ENCODE measurements around the gene NMRAL1. TPM values are rescaled to one million over a fixed set of nuclear protein-coding genes. Genes with fewer than 3 reads are reported as not detected.

Gene NMRAL1
- total RNA-seq (10 to 100 TPM in 9 of 10 donors, 1 to 10 TPM in 1; 9.5 to 36.1 (median 27.4) TPM), polyA plus RNA-seq (10 to 100 TPM; 30.7 to 46.5 TPM)
- long read RNA-seq, donor 1, transcript NMRAL1-202 (6 exons, 1,233 nt): major isoform, 11 of 39 reads
- long read RNA-seq, donor 1, transcript NMRAL1-201 (6 exons, 1,376 nt): major isoform, 11 of 39 reads
- long read RNA-seq, donor 1, transcript NMRAL1-212 (6 exons, 1,240 nt): minor isoform, 5 of 39 reads
- long read RNA-seq, donor 1, partial matches to known transcripts: 4 of 39 reads
- long read RNA-seq, donor 1, other reads (novel, unspliced or antisense): 7 of 39 reads
- long read RNA-seq, donor 2, transcript NMRAL1-202 (6 exons, 1,233 nt): minor isoform, 8 of 38 reads
- long read RNA-seq, donor 2, transcript NMRAL1-201 (6 exons, 1,376 nt): major isoform, 9 of 38 reads
- long read RNA-seq, donor 2, partial matches to known transcripts: 6 of 38 reads
- long read RNA-seq, donor 2, other reads (novel, unspliced or antisense): 10 of 38 reads
- long read RNA-seq, donor 3, transcript NMRAL1-201 (6 exons, 1,376 nt): major isoform, 7 of 28 reads
- long read RNA-seq, donor 3, transcript NMRAL1-212 (6 exons, 1,240 nt): minor isoform, 5 of 28 reads
- long read RNA-seq, donor 3, partial matches to known transcripts: 4 of 28 reads
- long read RNA-seq, donor 3, other reads (novel, unspliced or antisense): 8 of 28 reads

- peak; percentile 90 for DNase-seq
- H3K4me3 ChIP-seq: peak within 1 kb of the TSS; percentile 20 to 91 (median 68)
- peak; percentile 40 to 76 (median 58) for ATAC-seq
- no peaks in the 10 kb centered on the region for H3K9me3 ChIP-seq
- peaks cover 4 to 48% (median 35%) of the 10 kb centered on the region in 9 donors for H3K4me1 ChIP-seq
- intact Hi-C loops (cut with DNase I): loop anchor here in 1 of 10 donors (5.0 kb wide), 1 partner anchor 1437 kb away; the partner anchor contains the start of gene BICDL2
- TF ChIP-seq, protein P1, sequence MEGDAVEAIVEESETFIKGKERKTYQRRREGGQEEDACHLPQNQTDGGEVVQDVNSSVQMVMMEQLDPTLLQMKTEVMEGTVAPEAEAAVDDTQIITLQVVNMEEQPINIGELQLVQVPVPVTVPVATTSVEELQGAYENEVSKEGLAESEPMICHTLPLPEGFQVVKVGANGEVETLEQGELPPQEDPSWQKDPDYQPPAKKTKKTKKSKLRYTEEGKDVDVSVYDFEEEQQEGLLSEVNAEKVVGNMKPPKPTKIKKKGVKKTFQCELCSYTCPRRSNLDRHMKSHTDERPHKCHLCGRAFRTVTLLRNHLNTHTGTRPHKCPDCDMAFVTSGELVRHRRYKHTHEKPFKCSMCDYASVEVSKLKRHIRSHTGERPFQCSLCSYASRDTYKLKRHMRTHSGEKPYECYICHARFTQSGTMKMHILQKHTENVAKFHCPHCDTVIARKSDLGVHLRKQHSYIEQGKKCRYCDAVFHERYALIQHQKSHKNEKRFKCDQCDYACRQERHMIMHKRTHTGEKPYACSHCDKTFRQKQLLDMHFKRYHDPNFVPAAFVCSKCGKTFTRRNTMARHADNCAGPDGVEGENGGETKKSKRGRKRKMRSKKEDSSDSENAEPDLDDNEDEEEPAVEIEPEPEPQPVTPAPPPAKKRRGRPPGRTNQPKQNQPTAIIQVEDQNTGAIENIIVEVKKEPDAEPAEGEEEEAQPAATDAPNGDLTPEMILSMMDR (IDR thresholded peaks at IDR 0.05): peak in 4 of 9 donors; percentile 5 to 39 (median 24)
- H3K27me3 ChIP-seq: no peaks in the 10 kb centered on the region
- 2 to 4% methylated on average over 60 of the region's 60 CpGs for WGBS, 2 donors
- peaks cover 0 to 21% (median 0%) of the 10 kb centered on the region in 9 donors for H3K36me3 ChIP-seq
- peak within 1 kb of the TSS in 9 of 10 donors; percentile 50 to 92 (median 74) for H3K27ac ChIP-seq
These were observed at the start of gene NMRAL1 for GRCh38 chr16:4474192-4474961. Gene NMRAL1 (minus strand): TSS chr16:4474625. CDS start chr16:4474132, 493 bp downstream.

- no peaks in the 10 kb centered on the region for H3K36me3 ChIP-seq
- no peak overlapping the region for H3K4me3 ChIP-seq
- no peaks in the 10 kb centered on the region for H3K9me3 ChIP-seq
- peaks cover 8 to 57% (median 46%) of the 10 kb centered on the region in 9 donors for H3K4me1 ChIP-seq
- TF ChIP-seq, protein P1 (IDR thresholded peaks at IDR 0.05): no peak
- intact Hi-C loops (cut with DNase I): no loop called here
- no peak for DNase-seq
- WGBS, 2 donors: 87 to 91% methylated on average over 4 of the region's 4 CpGs
- H3K27ac ChIP-seq: peak overlapping the region in 3 of 10 donors; percentile 28 to 53 (median 50)
- ATAC-seq: peak in 1 of 8 donors; percentile 29
- no peaks in the 10 kb centered on the region for H3K27me3 ChIP-seq
These were observed 49.3 kb upstream of the NMRAL1 start for GRCh38 chr16:4523686-4524085.

DNA sequence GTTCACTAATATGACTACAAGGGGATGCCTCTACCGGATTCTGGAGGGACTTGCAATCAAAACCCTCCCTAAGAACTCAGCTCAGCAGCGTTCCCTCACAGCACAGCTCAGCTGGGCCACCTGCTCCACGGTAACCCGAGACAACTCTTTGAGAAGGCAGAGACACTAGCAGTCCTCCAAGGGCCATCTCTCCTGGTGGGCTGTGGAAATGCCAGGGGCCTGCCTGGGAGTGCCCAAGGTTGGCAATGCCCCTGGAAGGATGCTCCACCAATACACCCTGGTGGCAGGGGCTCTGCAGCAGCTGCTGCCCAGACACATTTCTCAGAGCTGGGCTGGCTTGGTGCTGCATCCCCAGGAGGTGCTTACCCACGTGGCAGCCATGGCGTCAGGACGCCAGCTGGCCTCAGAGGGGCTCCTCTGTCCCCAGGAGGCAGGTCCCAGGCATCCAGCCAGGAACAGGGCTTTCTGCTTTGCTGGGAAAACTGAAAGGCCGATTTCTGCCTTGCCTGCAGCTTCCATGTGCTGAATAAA is 47.7 kb upstream of the NMRAL1 start:
- TF ChIP-seq, protein P1 (IDR thresholded peaks at IDR 0.05): no peak
- H3K36me3 ChIP-seq: no peaks in the 10 kb centered on the region
- no peaks in the 10 kb centered on the region for H3K27me3 ChIP-seq
- intact Hi-C loops (cut with DNase I): no loop called here
- H3K4me1 ChIP-seq: peaks cover 8 to 65% (median 47%) of the 10 kb centered on the region in 9 donors
- 46 to 57% methylated on average over 8 of the region's 8 CpGs for WGBS, 2 donors
- no peak overlapping the region for H3K4me3 ChIP-seq
- H3K27ac ChIP-seq: peak overlapping the region in 5 of 10 donors; percentile 16 to 53 (median 28)
- DNase-seq (peak in 1 of 2 donors; percentile 46), ATAC-seq (peak in 4 of 8 donors; percentile 23 to 59 (median 34))
- H3K9me3 ChIP-seq: no peaks in the 10 kb centered on the region

All from heart right ventricle (tissue), 16 donors.